Thoracic aorta (tissue), 2 donors: ENCODE results near the gene STX8. TPM values are rescaled to one million over a fixed set of nuclear protein-coding genes. Genes with fewer than 3 reads are reported as not detected.
"Not testable (repeated sequence)": the region's sequence is repeated elsewhere in the genome, so short reads cannot be mapped to it uniquely, and the experiment has no call there.

Experiments used
- ATAC-seq: fragments of 150-250 bp; one replicate; pipeline ENCODE4 v1.8.0; 2017; ENCODE audit warnings: low read depth; ENCODE audit not compliant: insufficient number of reproducible peaks, low FRiP score
- DNase-seq: peaks from one replicate; pipeline ENCODE4 v3.0.0-alpha.2; 2020; ENCODE audit warnings: low spot score
- H3K27ac ChIP-seq, 2 donors: fragments of 200-600 bp; sonication (generic); 1 replicate in 1 of 2; 2 replicates in 1 of 2; pipeline ENCODE4 v1.5.1; 2016; ENCODE audit warnings: mild to moderate bottlenecking in 2 of 2, moderate library complexity in 2 of 2
- H3K27me3 ChIP-seq: fragments of 200-600 bp; sonication (generic); replicated peaks from 2 replicates; pipeline ENCODE4 v1.6.0; 2016; ENCODE audit warnings: mild to moderate bottlenecking; ENCODE audit not compliant: insufficient read depth
- H3K36me3 ChIP-seq: fragments of 200-600 bp; sonication (generic); one replicate; pipeline ENCODE4 v1.5.1; 2016
- H3K4me1 ChIP-seq, 2 donors: fragments of 200-600 bp; sonication (generic); 1 replicate in 1 of 2; 2 replicates in 1 of 2; pipeline versions ENCODE4 v1.5.1 to v1.6.0; 2016; ENCODE audit warnings: low read depth in 2 of 2, mild to moderate bottlenecking in 1 of 2; ENCODE audit not compliant: control insufficient read depth in 1 of 2
- H3K4me3 ChIP-seq: fragments of 200-600 bp; sonication (generic); 2 replicates; pipeline ENCODE4 v1.5.1; 2016; ENCODE audit warnings: mild to moderate bottlenecking
- H3K9me3 ChIP-seq: fragments of 200-600 bp; sonication (generic); 2 replicates; pipeline ENCODE4 v1.5.1; 2016
- total RNA-seq, 2 donors: library from RNA; depleted of rRNA; stranded (reverse); fragments of >200 nt; gene quantifications; one replicate each; pipeline versions ENCODE4 v1.1.0 to v1.2.3, GENCODE V29; 2016
- TF ChIP-seq, protein P1 (sequence below): fragments of 200-600 bp; sonication (generic); IDR thresholded peaks from one replicate; pipeline ENCODE4 v1.5.1; 2019; ENCODE audit warnings: antibody characterized with exemption

The STX8 gene
- 10 to 100 TPM; 93.9 to 99.8 TPM for total RNA-seq

- H3K9me3 ChIP-seq, result no peaks in the 10 kb centered on the region
- peak; percentile 55 for ATAC-seq
- peak; percentile 71 for DNase-seq
- peak within 1 kb of the TSS; percentile 1 to 20 for H3K27ac ChIP-seq
- no peaks in the 10 kb centered on the region for H3K27me3 ChIP-seq
- peaks cover 12 to 20% of the 10 kb centered on the region in 2 donors for H3K4me1 ChIP-seq
- peak within 1 kb of the TSS; percentile 80 for H3K4me3 ChIP-seq
- TF ChIP-seq, protein P1, sequence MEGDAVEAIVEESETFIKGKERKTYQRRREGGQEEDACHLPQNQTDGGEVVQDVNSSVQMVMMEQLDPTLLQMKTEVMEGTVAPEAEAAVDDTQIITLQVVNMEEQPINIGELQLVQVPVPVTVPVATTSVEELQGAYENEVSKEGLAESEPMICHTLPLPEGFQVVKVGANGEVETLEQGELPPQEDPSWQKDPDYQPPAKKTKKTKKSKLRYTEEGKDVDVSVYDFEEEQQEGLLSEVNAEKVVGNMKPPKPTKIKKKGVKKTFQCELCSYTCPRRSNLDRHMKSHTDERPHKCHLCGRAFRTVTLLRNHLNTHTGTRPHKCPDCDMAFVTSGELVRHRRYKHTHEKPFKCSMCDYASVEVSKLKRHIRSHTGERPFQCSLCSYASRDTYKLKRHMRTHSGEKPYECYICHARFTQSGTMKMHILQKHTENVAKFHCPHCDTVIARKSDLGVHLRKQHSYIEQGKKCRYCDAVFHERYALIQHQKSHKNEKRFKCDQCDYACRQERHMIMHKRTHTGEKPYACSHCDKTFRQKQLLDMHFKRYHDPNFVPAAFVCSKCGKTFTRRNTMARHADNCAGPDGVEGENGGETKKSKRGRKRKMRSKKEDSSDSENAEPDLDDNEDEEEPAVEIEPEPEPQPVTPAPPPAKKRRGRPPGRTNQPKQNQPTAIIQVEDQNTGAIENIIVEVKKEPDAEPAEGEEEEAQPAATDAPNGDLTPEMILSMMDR, result no peak
- no peaks in the 10 kb centered on the region for H3K36me3 ChIP-seq
Measured at GRCh38 chr17:9575381-9576101, at the start of gene STX8. Gene STX8, minus strand, starts transcription at chr17:9575820. Its CDS starts 12 bp downstream, at chr17:9575808.

DNA sequence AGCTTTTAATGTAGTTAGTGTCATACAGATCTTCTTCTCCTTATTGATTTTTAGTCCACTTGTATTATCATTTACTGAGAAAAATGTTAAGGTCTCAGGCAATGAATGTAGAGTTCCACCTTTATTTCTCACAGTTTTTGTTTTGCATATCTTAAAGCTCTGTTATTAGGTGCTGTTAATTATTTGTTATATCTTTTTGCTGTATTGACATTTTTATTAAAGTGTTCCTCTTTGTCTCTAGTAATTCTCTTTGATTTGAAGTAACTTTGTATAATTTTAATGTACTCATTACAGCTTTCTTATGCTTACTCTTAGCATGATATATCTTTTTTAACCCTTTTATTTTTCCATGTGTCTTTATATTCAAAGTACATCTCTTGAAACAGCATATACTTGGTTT, 47.3 kb upstream of the STX8 start:
- H3K4me3 ChIP-seq, result no peak overlapping the region
- no peaks in the 10 kb centered on the region for H3K27me3 ChIP-seq
- ATAC-seq, result no peak
- TF ChIP-seq, protein P1, result no peak
- peaks cover 15% of the 10 kb centered on the region for H3K9me3 ChIP-seq
- no peaks in the 10 kb centered on the region for H3K4me1 ChIP-seq
- H3K36me3 ChIP-seq, result no peaks in the 10 kb centered on the region
- H3K27ac ChIP-seq, result no peak overlapping the region
- DNase-seq, result no peak

DNA sequence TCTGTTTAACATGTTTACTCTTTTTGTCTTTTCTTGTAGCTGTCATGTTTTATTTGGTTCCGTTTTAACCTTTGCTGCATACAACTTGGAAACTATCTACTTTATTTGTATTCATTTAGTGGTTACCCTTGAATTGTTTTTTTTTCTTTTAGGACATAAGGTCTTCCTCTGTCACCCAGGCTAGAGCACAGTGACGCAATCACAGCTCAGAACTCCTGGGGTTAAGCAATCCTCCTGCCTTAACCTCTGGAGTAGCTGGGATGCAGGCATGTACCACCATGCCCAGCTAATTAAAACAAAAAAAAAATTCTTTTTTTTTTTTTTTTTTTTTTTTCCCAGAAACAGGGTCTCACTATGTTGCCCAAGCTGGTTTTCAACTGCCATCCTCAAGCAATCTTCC, 39.9 kb upstream of the STX8 start:
- Histone ChIP-seq H3K9me3 (no peaks in the 10 kb centered on the region), H3K27ac (no peak overlapping the region), H3K36me3 (no peaks in the 10 kb centered on the region), H3K4me3 (no peak overlapping the region), H3K4me1 (no peaks in the 10 kb centered on the region), H3K27me3 (no peaks in the 10 kb centered on the region)
- TF ChIP-seq, protein P1, result no peak
- DNase-seq, result no peak
- no peak for ATAC-seq

- TF ChIP-seq, protein P1, result no peak
- Histone ChIP-seq H3K4me3 (no peak overlapping the region), H3K27ac (no peak overlapping the region), H3K36me3 (no peaks in the 10 kb centered on the region), H3K27me3 (no peaks in the 10 kb centered on the region), H3K9me3 (no peaks in the 10 kb centered on the region), H3K4me1 (no peaks in the 10 kb centered on the region)
- DNase-seq, result no peak
- no peak for ATAC-seq
Measured at GRCh38 chr17:9612006-9612405, 36.4 kb upstream of the STX8 start.

GRCh38 chr17:9611557-9611956, 35.9 kb upstream of the STX8 start:
- ATAC-seq, result no peak
- H3K27ac ChIP-seq, result no peak overlapping the region
- no peak overlapping the region for H3K4me3 ChIP-seq
- H3K4me1 ChIP-seq, result no peaks in the 10 kb centered on the region
- DNase-seq, result no peak
- no peaks in the 10 kb centered on the region for H3K27me3 ChIP-seq
- no peaks in the 10 kb centered on the region for H3K36me3 ChIP-seq
- no peaks in the 10 kb centered on the region for H3K9me3 ChIP-seq
- TF ChIP-seq, protein P1, result no peak

DNA sequence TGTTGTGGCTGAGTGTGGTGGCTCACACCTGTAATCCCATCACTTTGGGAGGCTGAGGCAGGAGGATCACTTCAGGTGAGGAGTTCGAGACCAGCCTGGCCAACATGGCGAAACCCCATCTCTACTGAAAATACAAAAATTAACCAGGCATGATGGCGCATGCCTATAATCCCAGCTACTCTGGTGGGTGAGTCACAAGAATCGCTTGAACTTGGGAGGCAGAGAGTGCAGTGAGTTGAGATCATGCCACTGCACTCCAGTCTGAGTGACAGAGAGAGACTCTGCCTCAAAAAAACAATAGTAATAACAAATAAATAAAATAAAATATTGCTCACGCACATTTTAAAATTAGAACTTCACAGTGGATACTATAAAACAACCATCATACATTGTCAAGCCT, 31.4 kb upstream of the STX8 start:
- H3K27ac ChIP-seq, H3K27me3 ChIP-seq, H3K36me3 ChIP-seq, H3K9me3 ChIP-seq, H3K4me3 ChIP-seq, DNase-seq, H3K4me1 ChIP-seq, ATAC-seq: not testable (repeated sequence)
